ENCODE data around the gene RNF8.
"Not testable (repeated sequence)": the region's sequence is repeated elsewhere in the genome, so short reads cannot be mapped to it uniquely, and the experiment has no call there.

The RNF8 gene

DNA sequence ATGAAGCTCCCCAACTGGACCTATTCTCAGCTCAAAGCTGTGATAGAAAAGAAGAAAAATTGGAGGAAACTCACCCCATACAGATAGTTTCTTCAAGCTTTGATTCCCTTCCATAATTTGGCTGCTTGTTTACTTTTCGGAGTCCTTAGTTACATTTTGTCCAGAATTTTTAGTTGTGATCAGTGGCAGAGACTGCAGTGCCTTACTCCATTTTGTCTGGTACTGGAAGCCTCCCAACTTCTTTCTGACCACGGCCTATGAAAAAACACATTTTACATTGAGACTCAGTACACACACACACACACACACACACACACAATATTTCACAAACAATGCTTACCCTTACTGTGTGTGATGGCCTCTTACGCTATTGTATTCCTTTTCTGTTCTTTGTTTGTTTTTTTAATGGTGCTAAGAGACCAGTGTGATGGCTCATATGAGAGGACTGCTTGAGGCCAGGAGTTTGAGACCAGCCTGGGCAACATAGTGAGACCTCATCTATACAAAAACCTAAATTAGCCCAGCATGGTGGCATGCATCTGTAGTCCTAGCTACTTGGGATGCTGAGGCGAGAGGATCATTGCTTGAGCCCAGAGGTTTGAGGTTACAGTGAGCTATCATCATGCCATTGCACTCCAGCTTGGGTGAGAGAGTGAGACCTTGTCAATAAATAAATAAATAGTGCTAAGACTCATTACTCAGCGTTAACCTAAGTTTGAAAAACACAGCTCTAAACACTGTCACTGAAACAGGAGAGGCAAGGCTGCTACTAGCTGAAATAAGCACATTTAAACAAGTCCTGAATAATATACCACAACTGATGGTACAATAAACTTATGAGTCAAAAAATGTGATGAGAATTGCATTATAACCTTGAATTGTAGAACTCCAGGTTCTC is 13.8 kb upstream of the RNF8 start:
- Histone ChIP-seq H3K4me3 (ENCODE audit: insufficient read depth, low read depth, low read length) (no peak overlapping the region), H3K27me3 (ENCODE audit: control insufficient read depth, insufficient read depth, low read length, poor library complexity, severe bottlenecking) (no peaks in the 10 kb centered on the region), H3K36me3 (ENCODE audit: control insufficient read depth, insufficient read depth, low read length) (no peaks in the 10 kb centered on the region), H3K27ac (ENCODE audit: insufficient read depth, low read depth, low read length, poor library complexity, severe bottlenecking) (no peak overlapping the region), H3K9me3 (ENCODE audit: control insufficient read depth, low read length) (no peaks in the 10 kb centered on the region), H3K4me1 (ENCODE audit: control insufficient read depth, insufficient read depth, low read length) (no peaks in the 10 kb centered on the region)
- 90 to 93% methylated on average over 4 of the region's 5 CpGs for WGBS, 2 experiments

- H3K9me3 ChIP-seq (ENCODE audit: control insufficient read depth, low read length) = no peaks in the 10 kb centered on the region
- H3K4me3 ChIP-seq (ENCODE audit: insufficient read depth, low read depth, low read length) = no peak overlapping the region
- H3K36me3 ChIP-seq (ENCODE audit: control insufficient read depth, insufficient read depth, low read length) = no peaks in the 10 kb centered on the region
- H3K27me3 ChIP-seq (ENCODE audit: control insufficient read depth, insufficient read depth, low read length, poor library complexity, severe bottlenecking) = no peaks in the 10 kb centered on the region
- H3K27ac ChIP-seq (ENCODE audit: insufficient read depth, low read depth, low read length, poor library complexity, severe bottlenecking) = no peak overlapping the region
- 91 to 98% methylated on average over 4 of the region's 4 CpGs for WGBS, 2 experiments
- no peaks in the 10 kb centered on the region for H3K4me1 ChIP-seq (ENCODE audit: control insufficient read depth, insufficient read depth, low read length)
Observed at GRCh38 chr6:37340639-37340943, 13.2 kb upstream of the RNF8 start.

DNA sequence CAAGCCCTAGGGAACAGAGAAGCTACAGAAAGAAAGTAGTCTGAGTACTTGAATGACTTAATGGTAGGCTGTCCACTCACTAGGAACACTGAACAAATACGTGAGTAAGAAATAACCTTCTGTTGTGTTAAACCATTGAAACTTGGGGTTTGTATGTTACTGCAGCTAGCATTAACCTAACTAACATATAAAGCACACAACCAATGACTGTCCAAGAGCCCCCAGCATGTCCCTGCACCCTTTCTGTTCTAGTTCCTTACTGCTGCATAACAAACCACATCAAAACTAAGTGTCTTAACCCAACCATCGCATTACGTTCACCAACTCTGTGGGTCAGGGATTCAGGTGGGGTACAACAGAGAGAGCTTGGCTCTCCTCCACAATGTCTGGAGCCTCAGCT is 10.5 kb upstream of the RNF8 start:
- Histone ChIP-seq H3K9me3 (ENCODE audit: control insufficient read depth, low read length) (no peaks in the 10 kb centered on the region), H3K4me1 (ENCODE audit: control insufficient read depth, insufficient read depth, low read length) (no peaks in the 10 kb centered on the region), H3K27ac (ENCODE audit: insufficient read depth, low read depth, low read length, poor library complexity, severe bottlenecking) (no peak overlapping the region), H3K36me3 (ENCODE audit: control insufficient read depth, insufficient read depth, low read length) (no peaks in the 10 kb centered on the region), H3K4me3 (ENCODE audit: insufficient read depth, low read depth, low read length) (no peak overlapping the region), H3K27me3 (ENCODE audit: control insufficient read depth, insufficient read depth, low read length, poor library complexity, severe bottlenecking) (no peaks in the 10 kb centered on the region)
- 97 to 98% methylated on average over 3 of the region's 3 CpGs for WGBS, 2 experiments

- H3K4me1 ChIP-seq (ENCODE audit: control insufficient read depth, insufficient read depth, low read length) = no peaks in the 10 kb centered on the region
- H3K27ac ChIP-seq (ENCODE audit: insufficient read depth, low read depth, low read length, poor library complexity, severe bottlenecking) = no peak overlapping the region
- H3K36me3 ChIP-seq (ENCODE audit: control insufficient read depth, insufficient read depth, low read length) = no peaks in the 10 kb centered on the region
- H3K9me3 ChIP-seq (ENCODE audit: control insufficient read depth, low read length) = no peaks in the 10 kb centered on the region
- no peak overlapping the region for H3K4me3 ChIP-seq (ENCODE audit: insufficient read depth, low read depth, low read length)
- no peaks in the 10 kb centered on the region for H3K27me3 ChIP-seq (ENCODE audit: control insufficient read depth, insufficient read depth, low read length, poor library complexity, severe bottlenecking)
- 80 to 83% methylated on average over 3 of the region's 3 CpGs for WGBS, 2 experiments
Observed at GRCh38 chr6:37344308-37344707, 9.5 kb upstream of the RNF8 start.

DNA sequence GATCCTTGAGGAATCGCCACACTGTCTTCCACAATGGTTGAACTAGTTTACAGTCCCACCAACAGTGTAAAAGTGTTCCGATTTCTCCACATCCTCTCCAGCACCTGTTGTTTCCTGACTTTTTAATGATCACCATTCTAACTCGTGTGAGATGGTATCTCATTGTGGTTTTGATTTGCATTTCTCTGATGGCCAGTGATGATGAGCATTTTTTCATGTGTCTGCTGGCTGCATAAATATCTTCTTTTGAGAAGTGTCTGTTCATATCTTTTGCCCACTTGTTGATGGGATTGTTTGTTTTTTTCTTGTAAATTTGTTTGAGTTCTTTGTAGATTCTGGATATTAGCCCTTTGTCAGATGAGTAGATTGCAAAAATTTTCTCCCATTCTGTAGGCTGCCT is 8.0 kb upstream of the RNF8 start:
- not testable (repeated sequence) for H3K4me3 ChIP-seq (ENCODE audit: insufficient read depth, low read depth, low read length); H3K27me3 ChIP-seq (ENCODE audit: control insufficient read depth, insufficient read depth, low read length, poor library complexity, severe bottlenecking); H3K4me1 ChIP-seq (ENCODE audit: control insufficient read depth, insufficient read depth, low read length); H3K36me3 ChIP-seq (ENCODE audit: control insufficient read depth, insufficient read depth, low read length); H3K27ac ChIP-seq (ENCODE audit: insufficient read depth, low read depth, low read length, poor library complexity, severe bottlenecking); H3K9me3 ChIP-seq (ENCODE audit: control insufficient read depth, low read length)
- 100% methylated on average over 1 of the region's 3 CpGs; no CpG with 5 or more reads in 1 of the 2 experiments for WGBS, 2 experiments

DNA sequence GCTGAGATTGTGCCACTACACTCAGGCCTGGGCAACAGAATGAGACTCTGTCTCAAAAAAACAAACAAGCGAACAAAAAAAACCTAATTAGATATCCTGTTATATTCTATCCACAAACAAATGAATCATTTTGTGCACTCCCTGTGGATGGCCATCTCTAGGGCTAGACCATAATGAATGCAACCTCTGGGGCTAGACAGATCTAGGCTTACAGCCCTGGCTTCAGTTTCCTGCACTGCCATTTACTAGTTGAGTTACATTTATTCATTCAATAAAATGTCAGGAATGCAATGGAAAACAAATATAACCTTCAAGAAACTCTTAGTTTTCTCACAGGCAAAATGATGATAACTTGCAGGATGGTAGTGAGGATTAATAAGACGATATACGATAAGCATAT is 6.6 kb upstream of the RNF8 start:
- H3K4me3 ChIP-seq (ENCODE audit: insufficient read depth, low read depth, low read length) = no peak overlapping the region
- no peak overlapping the region for H3K27ac ChIP-seq (ENCODE audit: insufficient read depth, low read depth, low read length, poor library complexity, severe bottlenecking)
- no peaks in the 10 kb centered on the region for H3K27me3 ChIP-seq (ENCODE audit: control insufficient read depth, insufficient read depth, low read length, poor library complexity, severe bottlenecking)
- H3K36me3 ChIP-seq (ENCODE audit: control insufficient read depth, insufficient read depth, low read length) = no peaks in the 10 kb centered on the region
- H3K9me3 ChIP-seq (ENCODE audit: control insufficient read depth, low read length) = no peaks in the 10 kb centered on the region
- WGBS, 2 experiments = 92 to 96% methylated on average over 3 of the region's 3 CpGs
- H3K4me1 ChIP-seq (ENCODE audit: control insufficient read depth, insufficient read depth, low read length) = no peaks in the 10 kb centered on the region

DNA sequence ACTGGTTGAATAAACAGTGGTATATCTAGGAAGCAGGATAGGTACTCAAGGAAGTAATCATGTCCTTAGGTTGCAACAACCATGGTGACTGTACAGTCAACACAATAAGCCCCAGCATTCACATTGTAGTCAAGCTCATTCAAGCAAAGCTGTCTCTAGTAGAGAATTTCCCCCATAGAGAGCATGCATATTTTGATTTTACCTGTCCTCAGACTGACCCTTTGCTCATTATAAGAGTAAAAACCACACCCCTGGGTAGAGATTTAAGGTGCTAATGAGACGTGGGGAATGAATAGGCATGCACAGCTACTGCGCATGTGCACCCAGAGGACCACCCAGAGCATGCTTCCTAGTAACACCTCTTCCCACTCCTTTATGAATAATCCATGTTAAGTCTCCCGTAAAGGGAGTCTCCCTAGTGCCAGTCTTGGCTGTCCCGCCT is 6.1 kb upstream of the RNF8 start:
- H3K9me3 ChIP-seq (ENCODE audit: control insufficient read depth, low read length) = no peaks in the 10 kb centered on the region
- H3K27ac ChIP-seq (ENCODE audit: insufficient read depth, low read depth, low read length, poor library complexity, severe bottlenecking) = no peak overlapping the region
- 88 to 92% methylated on average over 4 of the region's 4 CpGs for WGBS, 2 experiments
- no peaks in the 10 kb centered on the region for H3K4me1 ChIP-seq (ENCODE audit: control insufficient read depth, insufficient read depth, low read length)
- H3K4me3 ChIP-seq (ENCODE audit: insufficient read depth, low read depth, low read length) = no peak overlapping the region
- no peaks in the 10 kb centered on the region for H3K27me3 ChIP-seq (ENCODE audit: control insufficient read depth, insufficient read depth, low read length, poor library complexity, severe bottlenecking)
- no peaks in the 10 kb centered on the region for H3K36me3 ChIP-seq (ENCODE audit: control insufficient read depth, insufficient read depth, low read length)

- Histone ChIP-seq H3K4me3 (ENCODE audit: insufficient read depth, low read depth, low read length) (no peak overlapping the region), H3K27me3 (ENCODE audit: control insufficient read depth, insufficient read depth, low read length, poor library complexity, severe bottlenecking) (peaks cover 6% of the 10 kb centered on the region), H3K9me3 (ENCODE audit: control insufficient read depth, low read length) (no peaks in the 10 kb centered on the region), H3K36me3 (ENCODE audit: control insufficient read depth, insufficient read depth, low read length) (no peaks in the 10 kb centered on the region), H3K27ac (ENCODE audit: insufficient read depth, low read depth, low read length, poor library complexity, severe bottlenecking) (no peak overlapping the region), H3K4me1 (ENCODE audit: control insufficient read depth, insufficient read depth, low read length) (no peaks in the 10 kb centered on the region)
- 91 to 92% methylated on average over 3 of the region's 3 CpGs for WGBS, 2 experiments
Observed at GRCh38 chr6:37351027-37351426, 2.8 kb upstream of the RNF8 start.

- no peak overlapping the region for H3K4me3 ChIP-seq (ENCODE audit: insufficient read depth, low read depth, low read length)
- 91 to 94% methylated on average over 3 of the region's 3 CpGs for WGBS, 2 experiments
- H3K27ac ChIP-seq (ENCODE audit: insufficient read depth, low read depth, low read length, poor library complexity, severe bottlenecking) = no peak overlapping the region
- no peaks in the 10 kb centered on the region for H3K36me3 ChIP-seq (ENCODE audit: control insufficient read depth, insufficient read depth, low read length)
- peaks cover 6% of the 10 kb centered on the region for H3K27me3 ChIP-seq (ENCODE audit: control insufficient read depth, insufficient read depth, low read length, poor library complexity, severe bottlenecking)
- H3K9me3 ChIP-seq (ENCODE audit: control insufficient read depth, low read length) = no peaks in the 10 kb centered on the region
- peaks cover 5% of the 10 kb centered on the region for H3K4me1 ChIP-seq (ENCODE audit: control insufficient read depth, insufficient read depth, low read length)
Observed at GRCh38 chr6:37352384-37352783, 1.4 kb upstream of the RNF8 start.

- 3% methylated on average over 44 of the region's 44 CpGs for WGBS, 2 experiments
- Histone ChIP-seq H3K4me3 (ENCODE audit: insufficient read depth, low read depth, low read length) (peak overlapping the region; percentile 92), H3K27me3 (ENCODE audit: control insufficient read depth, insufficient read depth, low read length, poor library complexity, severe bottlenecking) (peaks cover 6% of the 10 kb centered on the region), H3K36me3 (ENCODE audit: control insufficient read depth, insufficient read depth, low read length) (no peaks in the 10 kb centered on the region), H3K9me3 (ENCODE audit: control insufficient read depth, low read length) (no peaks in the 10 kb centered on the region), H3K4me1 (ENCODE audit: control insufficient read depth, insufficient read depth, low read length) (peaks cover 5% of the 10 kb centered on the region), H3K27ac (ENCODE audit: insufficient read depth, low read depth, low read length, poor library complexity, severe bottlenecking) (no peak overlapping the region)
Observed at GRCh38 chr6:37354526-37355384, 972 bp downstream of the RNF8 start.
